ENCODE results near the gene MAP1LC3B.
"Not testable (repeated sequence)": the region's sequence is repeated elsewhere in the genome, so short reads cannot be mapped to it uniquely, and the experiment has no call there.

Gene MAP1LC3B

GRCh38 chr16:87383505-87384161 is 8.5 kb upstream of the MAP1LC3B start, which contains the start of gene FBXO31:
TSS of gene FBXO31 (minus strand) at chr16:87383776. CDS start at chr16:87383744, 32 bp downstream.
- DNase-seq = peak; percentile 96

GRCh38 chr16:87384162-87384874 is 7.8 kb upstream of the MAP1LC3B start:
- DNase-seq = peak; percentile 65

GRCh38 chr16:87384875-87385167 is 7.3 kb upstream of the MAP1LC3B start:
- not testable (repeated sequence) for DNase-seq

- peak; percentile 98 for DNase-seq
These were observed 4.0 kb upstream of the MAP1LC3B start for GRCh38 chr16:87387942-87388817.

GRCh38 chr16:87388818-87389134 is 3.4 kb upstream of the MAP1LC3B start:
- DNase-seq = no peak

- DNase-seq = no peak
These were observed 2.9 kb upstream of the MAP1LC3B start for GRCh38 chr16:87389245-87389644.

GRCh38 chr16:87389914-87390313 is 2.2 kb upstream of the MAP1LC3B start:
- DNase-seq = not testable (repeated sequence)

GRCh38 chr16:87390641-87391323 is 1.4 kb upstream of the MAP1LC3B start:
- no peak for DNase-seq

- peak; percentile 91 for DNase-seq
These were observed 699 bp upstream of the MAP1LC3B start for GRCh38 chr16:87391324-87391949.

GRCh38 chr16:87392821-87393679 is 914 bp downstream of the MAP1LC3B start:
- peak; percentile 57 for DNase-seq

- DNase-seq = no peak
These were observed 1.5 kb downstream of the MAP1LC3B start for GRCh38 chr16:87393680-87394055.

- no peak for DNase-seq
These were observed 3.2 kb downstream of the MAP1LC3B start for GRCh38 chr16:87395181-87395842.

- no peak for DNase-seq
These were observed 12.9 kb downstream of the MAP1LC3B start for GRCh38 chr16:87404764-87405625.

GRCh38 chr16:87406495-87407088 is 14.5 kb downstream of the MAP1LC3B start:
- DNase-seq = no peak

GRCh38 chr16:87407511-87408112 is 15.5 kb downstream of the MAP1LC3B start:
- peak; percentile 38 for DNase-seq

- DNase-seq = no peak
These were observed 17.0 kb downstream of the MAP1LC3B start for GRCh38 chr16:87409153-87409552.

- DNase-seq = no peak
These were observed 17.6 kb downstream of the MAP1LC3B start for GRCh38 chr16:87409781-87410180.

GRCh38 chr16:87410530-87410929 is 18.4 kb downstream of the MAP1LC3B start:
- no peak for DNase-seq

- no peak for DNase-seq
These were observed 18.8 kb downstream of the MAP1LC3B start for GRCh38 chr16:87410968-87411367.

Data from suppressor macrophage treated with lipopolysaccharide for 4 hours (primary cell).